ENCODE results near the gene RPN2.

GRCh38 chr20:37243076-37243936 lies 64.2 kb downstream of the RPN2 start:
- TF ChIP-seq CTCF (IDR thresholded peaks at IDR 0.05) (no peak; the same call in 1 of the 2 replicates), YY1 (IDR thresholded peaks at IDR 0.05; ENCODE audit: low read depth) (no peak), POLR2AphosphoS5 (IDR thresholded peaks at IDR 0.05; ENCODE audit: low read depth, low read length) (no peak), FOXM1 (IDR thresholded peaks at IDR 0.05; ENCODE audit: low read depth) (no peak), TCF12 (IDR thresholded peaks at IDR 0.05) (no peak), RAD21 (IDR thresholded peaks at IDR 0.05; ENCODE audit: low read length) (peak; percentile 30; the same call in 1 of the 2 replicates), CHD2 (IDR thresholded peaks at IDR 0.05; ENCODE audit: low read length, partially characterized antibody) (no peak), RCOR1 (IDR thresholded peaks at IDR 0.05; ENCODE audit: low read length) (no peak), JUND (IDR thresholded peaks at IDR 0.05) (no peak), USF1 (IDR thresholded peaks at IDR 0.05; ENCODE audit: borderline replicate concordance, low read depth) (no peak)
